Measurements from ENCODE around the gene ABLIM3. TPM values are rescaled to one million over a fixed set of nuclear protein-coding genes. Genes with fewer than 3 reads are reported as not detected.

Gene ABLIM3
- total RNA-seq, 3 donors from 2014 or later (not counting 1 experiment from before 2014, with no cell fraction given): 0.41 to 2.4 (median 1.2) TPM

GRCh38 chr5:149147676-149148075 lies 6.4 kb downstream of the ABLIM3 start:
- no peak overlapping the region for H3K4me3 Mint-ChIP-seq
- no peak overlapping the region for H3K4me3 ChIP-seq (ENCODE audit: low read length)
- no peaks in the 10 kb centered on the region for H3K4me1 Mint-ChIP-seq
- H3K36me3 Mint-ChIP-seq: no peaks in the 10 kb centered on the region
- H3K9me3 ChIP-seq (ENCODE audit: control insufficient read depth, insufficient read depth, low read length): no peaks in the 10 kb centered on the region
- no peak overlapping the region for H3K27ac Mint-ChIP-seq
- no peak for ATAC-seq
- H3K27me3 Mint-ChIP-seq (ENCODE audit: low read depth in 2 of 2): peaks cover 17 to 22% of the 10 kb centered on the region in 2 donors
- no CpG with 5 or more reads among the region's 1 CpG for WGBS (ENCODE audit: insufficient coverage)
- H3K27ac ChIP-seq (ENCODE audit: low read length): no peak overlapping the region
- peaks cover 5% of the 10 kb centered on the region for H3K27me3 ChIP-seq (ENCODE audit: control insufficient read depth, insufficient read depth, low read length)
- TF ChIP-seq CTCF (IDR thresholded peaks at IDR 0.05): no peak
- intact Hi-C loops (cut with micrococcal nuclease): no loop called here
- no peak for DNase-seq
- H3K36me3 ChIP-seq (ENCODE audit: control insufficient read depth, insufficient read depth, low read length): no peaks in the 10 kb centered on the region
- no peaks in the 10 kb centered on the region for H3K9me3 Mint-ChIP-seq
- H3K4me1 ChIP-seq (ENCODE audit: control insufficient read depth, insufficient read depth, low read length): no peaks in the 10 kb centered on the region

GRCh38 chr5:149149942-149150341 lies 8.6 kb downstream of the ABLIM3 start:
- H3K27me3 Mint-ChIP-seq (ENCODE audit: low read depth in 2 of 2): peaks cover 14 to 21% of the 10 kb centered on the region in 2 donors
- H3K27ac Mint-ChIP-seq: no peak overlapping the region
- no peaks in the 10 kb centered on the region for H3K36me3 Mint-ChIP-seq
- 82% methylated on average over 2 of the region's 3 CpGs for WGBS (ENCODE audit: insufficient coverage)
- Histone ChIP-seq H3K27me3 (ENCODE audit: control insufficient read depth, insufficient read depth, low read length) (no peaks in the 10 kb centered on the region), H3K27ac (ENCODE audit: low read length) (no peak overlapping the region), H3K4me3 (ENCODE audit: low read length) (no peak overlapping the region), H3K36me3 (ENCODE audit: control insufficient read depth, insufficient read depth, low read length) (no peaks in the 10 kb centered on the region), H3K4me1 (ENCODE audit: control insufficient read depth, insufficient read depth, low read length) (no peaks in the 10 kb centered on the region), H3K9me3 (ENCODE audit: control insufficient read depth, insufficient read depth, low read length) (no peaks in the 10 kb centered on the region)
- TF ChIP-seq CTCF (IDR thresholded peaks at IDR 0.05): no peak
- H3K9me3 Mint-ChIP-seq: no peaks in the 10 kb centered on the region
- H3K4me3 Mint-ChIP-seq: no peak overlapping the region
- no peaks in the 10 kb centered on the region for H3K4me1 Mint-ChIP-seq
- ATAC-seq (no peak), DNase-seq (no peak)
- intact Hi-C loops (cut with micrococcal nuclease): no loop called here

- DNase-seq (no peak), ATAC-seq (no peak)
- H3K9me3 ChIP-seq (ENCODE audit: control insufficient read depth, insufficient read depth, low read length): no peaks in the 10 kb centered on the region
- intact Hi-C loops (cut with micrococcal nuclease): no loop called here
- TF ChIP-seq CTCF (IDR thresholded peaks at IDR 0.05): no peak
- no peaks in the 10 kb centered on the region for H3K4me1 Mint-ChIP-seq
- peaks cover 14 to 16% of the 10 kb centered on the region in 2 donors for H3K27me3 Mint-ChIP-seq (ENCODE audit: low read depth in 2 of 2)
- H3K27me3 ChIP-seq (ENCODE audit: control insufficient read depth, insufficient read depth, low read length): no peaks in the 10 kb centered on the region
- no peak overlapping the region for H3K27ac Mint-ChIP-seq
- H3K9me3 Mint-ChIP-seq: no peaks in the 10 kb centered on the region
- no peak overlapping the region for H3K4me3 Mint-ChIP-seq
- WGBS (ENCODE audit: insufficient coverage): 49% methylated on average over 5 of the region's 5 CpGs
- no peaks in the 10 kb centered on the region for H3K4me1 ChIP-seq (ENCODE audit: control insufficient read depth, insufficient read depth, low read length)
- no peaks in the 10 kb centered on the region for H3K36me3 ChIP-seq (ENCODE audit: control insufficient read depth, insufficient read depth, low read length)
- H3K36me3 Mint-ChIP-seq: no peaks in the 10 kb centered on the region
- no peak overlapping the region for H3K4me3 ChIP-seq (ENCODE audit: low read length)
- H3K27ac ChIP-seq (ENCODE audit: low read length): no peak overlapping the region
These were observed 9.2 kb downstream of the ABLIM3 start for GRCh38 chr5:149150457-149150856.

- no peak overlapping the region for H3K27ac ChIP-seq (ENCODE audit: low read length)
- Mint-ChIP-seq H3K27me3 (ENCODE audit: low read depth in 2 of 2) (peaks cover 10 to 13% of the 10 kb centered on the region in 2 donors), H3K9me3 (no peaks in the 10 kb centered on the region), H3K4me3 (no peak overlapping the region), H3K4me1 (no peaks in the 10 kb centered on the region), H3K36me3 (no peaks in the 10 kb centered on the region), H3K27ac (no peak overlapping the region)
- ATAC-seq: no peak
- H3K4me3 ChIP-seq (ENCODE audit: low read length): no peak overlapping the region
- H3K36me3 ChIP-seq (ENCODE audit: control insufficient read depth, insufficient read depth, low read length): no peaks in the 10 kb centered on the region
- intact Hi-C loops (cut with micrococcal nuclease): no loop called here
- H3K4me1 ChIP-seq (ENCODE audit: control insufficient read depth, insufficient read depth, low read length): no peaks in the 10 kb centered on the region
- H3K9me3 ChIP-seq (ENCODE audit: control insufficient read depth, insufficient read depth, low read length): no peaks in the 10 kb centered on the region
- no peaks in the 10 kb centered on the region for H3K27me3 ChIP-seq (ENCODE audit: control insufficient read depth, insufficient read depth, low read length)
- no peak for TF ChIP-seq CTCF (IDR thresholded peaks at IDR 0.05)
- DNase-seq: no peak
- WGBS (ENCODE audit: insufficient coverage): 80% methylated on average over 2 of the region's 3 CpGs
These were observed 10.4 kb downstream of the ABLIM3 start for GRCh38 chr5:149151717-149152116.

All from natural killer cell (primary cell).